ENCODE results near the gene ATP6V0B. TPM values are rescaled to one million over a fixed set of nuclear protein-coding genes. Genes with fewer than 3 reads are reported as not detected.
A peak's percentile ranks its signal among the peaks of the same experiment; 100 is the strongest.

Gene ATP6V0B
- total and polyA plus RNA-seq, 2 of the 13 experiments (the other 11 are each of a cell fraction or from before 2014, with no cell fraction given): 157 to 161 TPM

DNA sequence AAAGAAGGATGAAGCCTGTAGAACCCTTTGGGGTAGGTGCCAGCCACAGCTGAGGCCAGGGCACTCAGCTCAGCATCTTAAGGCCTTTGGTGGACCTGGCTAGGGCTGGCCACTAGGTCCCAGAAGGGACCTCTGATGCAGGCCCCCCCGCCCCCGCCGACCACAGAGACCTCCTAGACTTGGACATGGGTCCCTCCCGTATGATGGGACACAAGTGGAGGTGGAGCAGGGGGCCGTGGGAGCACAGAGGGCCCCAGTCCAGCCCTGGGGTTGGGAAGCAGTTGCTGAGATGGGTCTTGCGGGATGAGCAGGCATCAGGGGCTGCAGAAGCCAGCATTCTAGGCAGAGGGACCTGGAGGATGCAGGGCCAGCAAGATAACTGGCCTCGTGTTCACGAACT is 7.5 kb downstream of the ATP6V0B start (continued):
- TF ChIP-seq ARID4A (CRISPR knock-in tag; IDR thresholded peaks at IDR 0.05; ENCODE audit: borderline replicate concordance) (no peak), ZNF772 (CRISPR knock-in tag; IDR thresholded peaks at IDR 0.05) (no peak)

- no peak overlapping the region for H3K9ac ChIP-seq (ENCODE audit: insufficient read depth, low read depth, low read length)
- no peaks in the 10 kb centered on the region for H4K20me1 ChIP-seq (ENCODE audit: insufficient read depth, low read length)
- H3K79me2 ChIP-seq (ENCODE audit: insufficient read depth, low read length): peaks cover 30% of the 10 kb centered on the region
- no peak overlapping the region for H3K4me2 ChIP-seq (ENCODE audit: low read depth, low read length)
- no peaks in the 10 kb centered on the region for H3K9me3 ChIP-seq (ENCODE audit: low read length)
- ATAC-seq: no peak
- no peak for DNase-seq (ENCODE audit: low spot score)
- no peak for FAIRE-seq
- in situ Hi-C loops (cut with HindIII; ENCODE audit: extremely low pct_ligation_motif_present, low pct_unique_long_range_greater_than_20kb) (no loop called here), intact Hi-C loops (cut with micrococcal nuclease; ENCODE audit: unreplicated experiment) (no loop called here)
- H3K27ac ChIP-seq (ENCODE audit: extremely low read length, insufficient read depth, low read length): no peak overlapping the region
- no TSS peak for BruUV-seq (replicated peaks)
- POLR2A ChIA-PET: interaction anchor here (1.0 kb wide), 1 partner anchor 13 kb away, joined by 3 read pairs; the partner anchor contains the start of gene DPH2
- WGBS (ENCODE audit: low lambda C conversion rate): 93% methylated on average over 15 of the region's 15 CpGs
- H3K4me3 ChIP-seq (replicated peaks in 1 of 3; ENCODE audit: insufficient read depth in 1 of 3, low read depth in 2 of 3, low read length in 3 of 3): no peak overlapping the region
- H3K4me1 ChIP-seq (ENCODE audit: insufficient read depth, low read length): peaks cover 73% of the 10 kb centered on the region
- CTCF ChIA-PET (ENCODE audit: low intra/inter-chr PET ratio, low total read pairs): no interaction called here
- H3K27me3 ChIP-seq (ENCODE audit: control insufficient read depth in 1 of 2, insufficient read depth in 2 of 2, low read length in 2 of 2): no peaks in the 10 kb centered on the region
- TF ChIP-seq ZNF460 (CRISPR knock-in tag; IDR thresholded peaks at IDR 0.05; ENCODE audit: borderline replicate concordance) (no peak), CEBPB (IDR thresholded peaks at IDR 0.05; ENCODE audit: borderline replicate concordance, low read depth, low read length) (peak; percentile 21; the same call in 1 of the 2 replicates), SMC3 (IDR thresholded peaks at IDR 0.05; ENCODE audit: low read length) (no peak)
- TF ChIP-seq, protein P1, sequence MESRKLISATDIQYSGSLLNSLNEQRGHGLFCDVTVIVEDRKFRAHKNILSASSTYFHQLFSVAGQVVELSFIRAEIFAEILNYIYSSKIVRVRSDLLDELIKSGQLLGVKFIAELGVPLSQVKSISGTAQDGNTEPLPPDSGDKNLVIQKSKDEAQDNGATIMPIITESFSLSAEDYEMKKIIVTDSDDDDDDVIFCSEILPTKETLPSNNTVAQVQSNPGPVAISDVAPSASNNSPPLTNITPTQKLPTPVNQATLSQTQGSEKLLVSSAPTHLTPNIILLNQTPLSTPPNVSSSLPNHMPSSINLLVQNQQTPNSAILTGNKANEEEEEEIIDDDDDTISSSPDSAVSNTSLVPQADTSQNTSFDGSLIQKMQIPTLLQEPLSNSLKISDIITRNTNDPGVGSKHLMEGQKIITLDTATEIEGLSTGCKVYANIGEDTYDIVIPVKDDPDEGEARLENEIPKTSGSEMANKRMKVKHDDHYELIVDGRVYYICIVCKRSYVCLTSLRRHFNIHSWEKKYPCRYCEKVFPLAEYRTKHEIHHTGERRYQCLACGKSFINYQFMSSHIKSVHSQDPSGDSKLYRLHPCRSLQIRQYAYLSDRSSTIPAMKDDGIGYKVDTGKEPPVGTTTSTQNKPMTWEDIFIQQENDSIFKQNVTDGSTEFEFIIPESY (CRISPR knock-in tag; IDR thresholded peaks at IDR 0.05): peak; percentile 42; the same call in 1 of the 2 replicates
- H2AFZ ChIP-seq (ENCODE audit: low read length): no peak overlapping the region
- H3K36me3 ChIP-seq (replicated peaks in 1 of 2; ENCODE audit: control insufficient read depth in 1 of 2, insufficient read depth in 2 of 2, low read length in 2 of 2): peaks cover 17 to 38% of the 10 kb centered on the region in 2 experiments; a peak in 4 of 5 replicates
Measured at GRCh38 chr1:43982808-43983207, 8.0 kb downstream of the ATP6V0B start.

All from HepG2 (cell line).